ENCODE results near the gene PSIP1. TPM values are rescaled to one million over a fixed set of nuclear protein-coding genes. Genes with fewer than 3 reads are reported as not detected.

Gene PSIP1
- total RNA-seq, 1 experiment from 2014 or later: 362 TPM

GRCh38 chr9:15422372-15423230 lies 88.2 kb downstream of the PSIP1 start, which contains the start of gene SNAPC3:
SNAPC3 (plus strand) TSS chr9:15422876; CDS start chr9:15422880, 4 bp downstream.
- H2BK12ac ChIP-seq (ENCODE audit: insufficient read length, low read depth, low read length): no peak within 1 kb of the TSS
- H4K5ac ChIP-seq (ENCODE audit: insufficient read length, low read depth, low read length): peak within 1 kb of the TSS; percentile 26
- Mint-ChIP-seq H3K4me3 (peak within 1 kb of the TSS; percentile 94 to 97), H3K27me3 (ENCODE audit: low read depth) (no peaks in the 10 kb centered on the region), H3K27ac (peak within 1 kb of the TSS; percentile 96 to 98 (median 98)), H3K9me3 (peaks cover 0 to 4% of the 10 kb centered on the region in 2 experiments; a peak in 2 of 5 replicates), H3K4me1 (peaks cover 24 to 29% of the 10 kb centered on the region in 2 experiments), H3K36me3 (ENCODE audit: insufficient read depth in 1 of 3, low read depth in 3 of 3) (peaks cover 23 to 31% (median 30%) of the 10 kb centered on the region in 3 experiments)
- no peak within 1 kb of the TSS for H3T11ph ChIP-seq (ENCODE audit: low read length)
- peaks cover 10% of the 10 kb centered on the region; the same call in 1 of the 2 replicates for H3K79me2 ChIP-seq (ENCODE audit: insufficient read depth, low read length)
- H3K23ac ChIP-seq (ENCODE audit: insufficient read length, low read depth, low read length): no peak within 1 kb of the TSS
- no CpG with 5 or more reads among the region's 70 CpGs for WGBS (ENCODE audit: extremely low coverage, insufficient read length, low lambda C conversion rate)
- H3K4me1 ChIP-seq (ENCODE audit: insufficient read depth, low read length): no peaks in the 10 kb centered on the region
- H3K4ac ChIP-seq (ENCODE audit: low read depth, low read length): no peak within 1 kb of the TSS
- H2BK120ac ChIP-seq (ENCODE audit: low read depth, low read length, poor library complexity, severe bottlenecking): no peak within 1 kb of the TSS
- H3K18ac ChIP-seq (ENCODE audit: insufficient read length, low read depth, low read length): peak within 1 kb of the TSS; percentile 81
- peaks cover 8% of the 10 kb centered on the region for H3K79me1 ChIP-seq (ENCODE audit: insufficient read depth, low read depth, low read length, poor library complexity, severe bottlenecking)
- peak within 1 kb of the TSS; percentile 98 for H3K4me2 ChIP-seq (ENCODE audit: insufficient read depth, insufficient read length, low read length)
- no peak within 1 kb of the TSS for H4K8ac ChIP-seq (replicated peaks; ENCODE audit: insufficient read length, low read depth, low read length)
- H4K91ac ChIP-seq (ENCODE audit: insufficient read length, low read depth, low read length): no peak within 1 kb of the TSS
- H3K9ac ChIP-seq (ENCODE audit: extremely low read depth, insufficient read length, low read length): peak within 1 kb of the TSS; percentile 68
- no peak within 1 kb of the TSS for H2AK5ac ChIP-seq (ENCODE audit: insufficient read length, low read length)
- DNase-seq: peak; percentile 96
- H3K23me2 ChIP-seq (ENCODE audit: insufficient read length, low read depth, low read length, poor library complexity, severe bottlenecking): peaks cover 6% of the 10 kb centered on the region
- peak within 1 kb of the TSS; percentile 83 for H3K14ac ChIP-seq (ENCODE audit: insufficient read depth, low read length)
- H3K27me3 ChIP-seq (ENCODE audit: insufficient read depth, low read length): no peaks in the 10 kb centered on the region
- no peaks in the 10 kb centered on the region for H3K9me3 ChIP-seq (ENCODE audit: control insufficient read depth, low read depth, low read length)
- H3K56ac ChIP-seq (ENCODE audit: insufficient read length, low read depth, low read length): no peak within 1 kb of the TSS
- no peak within 1 kb of the TSS for H2BK20ac ChIP-seq (ENCODE audit: low read depth, low read length, poor library complexity, severe bottlenecking)
- H4K20me1 ChIP-seq (ENCODE audit: control insufficient read depth, insufficient read depth, insufficient read length): no peaks in the 10 kb centered on the region
- H3K27ac ChIP-seq (ENCODE audit: insufficient read length, low read depth, low read length): peak within 1 kb of the TSS; percentile 44
- peak within 1 kb of the TSS; percentile 25 for H2AFZ ChIP-seq (ENCODE audit: low read length)
- no peak within 1 kb of the TSS for H2BK15ac ChIP-seq (ENCODE audit: low read depth, low read length)
- TF ChIP-seq CTCF (conservative IDR thresholded peaks at IDR 0.05): no peak
- no peak within 1 kb of the TSS for H2BK5ac ChIP-seq (ENCODE audit: insufficient read length, low read length)
